Activated CD8-positive, alpha-beta T cell treated with anti-CD3 and anti-CD28 coated beads for 36 hours (primary cell): ENCODE measurements around the gene OCA2. TPM values are rescaled to one million over a fixed set of nuclear protein-coding genes. Genes with fewer than 3 reads are reported as not detected.
"Not testable (repeated sequence)": the region's sequence is repeated elsewhere in the genome, so short reads cannot be mapped to it uniquely, and the experiment has no call there.

ENCODE experiments used
- ATAC-seq: fragments of 200-7000 bp; cut with Tn5 transposase; one replicate; pipeline ENCODE4 v1.10.0; 2021; ENCODE audit warnings: mild to moderate bottlenecking, moderate library complexity
- CTCF ChIA-PET: fragments of 350-600 bp; sonication (Branson Sonifier 250); formaldehyde crosslinking; loops from one replicate; lab custom pipeline; 2021; ENCODE audit warnings: antibody characterized with exemption; lab: Charles Lee
- POLR2A ChIA-PET: fragments of 350-600 bp; sonication (Branson Sonifier 250); formaldehyde crosslinking; loops from one replicate; lab custom pipeline; 2021; ENCODE audit warnings: antibody characterized with exemption; lab: Charles Lee
- DNase-seq: peaks from one replicate; pipeline ENCODE4 v3.0.0-alpha.2; 2020
- H3K27ac Mint-ChIP-seq: one replicate; pipeline ENCODE4 v1.8.0; 2021; ENCODE audit warnings: mild to moderate bottlenecking, mixed read lengths
- H3K27me3 Mint-ChIP-seq: one replicate; pipeline ENCODE4 v1.8.0; 2021; ENCODE audit warnings: mixed read lengths
- H3K36me3 Mint-ChIP-seq: one replicate; pipeline ENCODE4 v1.8.0; 2021; ENCODE audit warnings: low read depth, mixed read lengths
- H3K4me1 Mint-ChIP-seq: one replicate; pipeline ENCODE4 v1.8.0; 2021; ENCODE audit warnings: low read depth, mixed read lengths
- H3K4me3 Mint-ChIP-seq: one replicate; pipeline ENCODE4 v1.8.0; 2021; ENCODE audit warnings: mild to moderate bottlenecking, moderate library complexity, mixed read lengths
- H3K9me3 Mint-ChIP-seq: one replicate; pipeline ENCODE4 v1.8.0; 2021; ENCODE audit warnings: mixed read lengths
- intact Hi-C: fragments of 100-400 bp; cut with micrococcal nuclease; formaldehyde crosslinking; loops from one replicate; pipeline ENCODE4 v1.10.0; 2022
- total RNA-seq, 2 experiments: library from RNA; stranded (reverse); gene quantifications; one replicate each; pipeline ENCODE4 v1.2.3, GENCODE V29; 2021
- TF ChIP-seq, protein P1 (sequence below): fragments of 200-600 bp; IDR thresholded peaks from one replicate; pipeline ENCODE4 v1.8.0; 2022; ENCODE audit warnings: antibody characterized with exemption, mild to moderate bottlenecking

OCA2 gene
- total RNA-seq, 2 experiments from 2014 or later, result not detected

DNA sequence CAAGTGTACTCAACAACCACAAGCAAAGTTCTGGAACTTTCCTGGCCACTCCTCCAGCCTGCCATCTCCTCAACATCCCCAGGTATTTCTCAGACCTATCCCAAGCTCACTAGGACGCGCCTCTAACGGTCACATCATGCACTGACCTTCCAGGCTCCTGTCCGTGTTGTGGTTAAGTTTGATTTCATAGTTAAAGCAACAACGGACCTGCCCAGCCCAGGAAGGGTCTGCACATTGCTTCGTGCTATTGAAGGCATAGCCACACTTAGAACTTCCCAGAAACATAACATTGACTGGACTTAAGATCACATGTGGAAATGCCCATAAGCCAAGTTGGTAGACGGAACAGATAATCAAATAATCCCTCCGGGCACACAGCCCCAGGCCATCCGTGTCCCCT lies 85.1 kb downstream of the OCA2 start:
- Mint-ChIP-seq H3K27me3 (no peaks in the 10 kb centered on the region), H3K36me3 (no peaks in the 10 kb centered on the region), H3K4me3 (no peak overlapping the region), H3K27ac (no peak overlapping the region), H3K9me3 (no peaks in the 10 kb centered on the region), H3K4me1 (no peaks in the 10 kb centered on the region)
- ATAC-seq, result no peak
- no peak for DNase-seq
- ChIA-PET POLR2A (no interaction called here), CTCF (no interaction called here)
- intact Hi-C loops, result no loop called here
- TF ChIP-seq, protein P1, sequence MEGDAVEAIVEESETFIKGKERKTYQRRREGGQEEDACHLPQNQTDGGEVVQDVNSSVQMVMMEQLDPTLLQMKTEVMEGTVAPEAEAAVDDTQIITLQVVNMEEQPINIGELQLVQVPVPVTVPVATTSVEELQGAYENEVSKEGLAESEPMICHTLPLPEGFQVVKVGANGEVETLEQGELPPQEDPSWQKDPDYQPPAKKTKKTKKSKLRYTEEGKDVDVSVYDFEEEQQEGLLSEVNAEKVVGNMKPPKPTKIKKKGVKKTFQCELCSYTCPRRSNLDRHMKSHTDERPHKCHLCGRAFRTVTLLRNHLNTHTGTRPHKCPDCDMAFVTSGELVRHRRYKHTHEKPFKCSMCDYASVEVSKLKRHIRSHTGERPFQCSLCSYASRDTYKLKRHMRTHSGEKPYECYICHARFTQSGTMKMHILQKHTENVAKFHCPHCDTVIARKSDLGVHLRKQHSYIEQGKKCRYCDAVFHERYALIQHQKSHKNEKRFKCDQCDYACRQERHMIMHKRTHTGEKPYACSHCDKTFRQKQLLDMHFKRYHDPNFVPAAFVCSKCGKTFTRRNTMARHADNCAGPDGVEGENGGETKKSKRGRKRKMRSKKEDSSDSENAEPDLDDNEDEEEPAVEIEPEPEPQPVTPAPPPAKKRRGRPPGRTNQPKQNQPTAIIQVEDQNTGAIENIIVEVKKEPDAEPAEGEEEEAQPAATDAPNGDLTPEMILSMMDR, result no peak

DNA sequence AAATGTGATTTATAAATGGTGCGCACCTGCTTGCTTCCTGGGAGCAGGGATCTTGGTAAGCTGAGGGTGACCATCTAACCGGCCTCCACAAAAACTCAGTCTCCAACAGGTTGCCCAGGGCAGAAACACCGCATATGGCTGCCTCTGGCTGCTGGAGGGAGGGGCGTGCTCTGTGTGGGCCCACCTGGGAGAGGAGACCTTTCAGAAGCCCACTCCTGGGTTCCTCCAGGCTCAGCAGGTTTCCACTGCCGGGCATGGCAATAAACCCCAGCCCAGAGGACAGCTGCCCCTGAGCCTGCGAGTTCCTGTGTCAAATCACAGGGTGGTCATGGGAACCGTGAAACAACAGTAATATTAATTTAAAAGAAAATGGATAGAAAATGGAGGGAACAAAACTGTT lies 85.6 kb downstream of the OCA2 start:
- intact Hi-C loops, result no loop called here
- Mint-ChIP-seq H3K4me1 (no peaks in the 10 kb centered on the region), H3K4me3 (no peak overlapping the region), H3K9me3 (no peaks in the 10 kb centered on the region), H3K27me3 (no peaks in the 10 kb centered on the region), H3K27ac (no peak overlapping the region), H3K36me3 (no peaks in the 10 kb centered on the region)
- DNase-seq (no peak), ATAC-seq (no peak)
- ChIA-PET CTCF (no interaction called here), POLR2A (no interaction called here)
- TF ChIP-seq, protein P1, result no peak

DNA sequence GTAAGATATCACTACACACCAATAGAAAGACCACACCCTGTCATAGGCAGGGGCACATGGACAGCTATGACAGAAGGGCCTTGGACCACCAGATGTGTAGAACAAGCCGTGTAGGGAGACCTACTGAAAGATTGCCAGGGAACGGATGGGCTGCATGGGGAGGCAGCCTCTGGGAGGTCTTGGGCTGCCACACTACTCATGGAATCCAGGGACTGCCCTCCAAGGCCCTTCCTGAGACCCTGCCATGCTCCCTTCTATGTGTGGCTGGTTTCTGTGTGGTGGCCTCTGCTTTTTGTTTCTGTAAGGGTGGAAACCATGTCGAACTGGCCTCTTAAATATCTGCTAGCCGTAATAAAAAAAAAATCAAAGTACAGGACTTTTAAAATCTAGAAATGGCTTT lies 86.9 kb downstream of the OCA2 start:
- H3K4me3 Mint-ChIP-seq, result no peak overlapping the region
- no peak for DNase-seq
- ChIA-PET CTCF (no interaction called here), POLR2A (no interaction called here)
- H3K4me1 Mint-ChIP-seq, result no peaks in the 10 kb centered on the region
- no peaks in the 10 kb centered on the region for H3K27me3 Mint-ChIP-seq
- intact Hi-C loops, result no loop called here
- TF ChIP-seq, protein P1, result no peak
- H3K9me3 Mint-ChIP-seq, result no peaks in the 10 kb centered on the region
- no peaks in the 10 kb centered on the region for H3K36me3 Mint-ChIP-seq
- ATAC-seq, result no peak
- no peak overlapping the region for H3K27ac Mint-ChIP-seq

DNA sequence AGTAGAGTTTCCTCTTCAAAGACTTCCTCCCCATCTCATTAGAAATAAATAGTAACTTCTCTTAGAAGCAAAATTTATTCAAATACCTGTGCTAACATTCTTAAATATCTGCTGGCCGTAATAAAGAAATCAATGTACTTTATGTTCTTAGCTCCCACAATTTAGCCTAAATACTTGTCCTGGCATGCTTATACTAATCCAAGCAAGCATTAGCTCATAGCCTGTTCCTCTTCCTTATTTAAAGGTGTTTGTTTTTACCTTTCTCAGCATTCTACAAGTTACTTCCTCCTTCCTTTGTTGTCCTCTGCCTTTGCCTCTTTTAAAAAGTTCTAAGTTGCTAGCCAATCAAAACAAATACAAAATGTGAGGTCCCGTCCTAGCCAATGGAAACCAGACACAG lies 90.9 kb downstream of the OCA2 start:
- CTCF ChIA-PET, H3K36me3 Mint-ChIP-seq, POLR2A ChIA-PET, H3K4me1 Mint-ChIP-seq, H3K9me3 Mint-ChIP-seq, H3K27ac Mint-ChIP-seq, H3K27me3 Mint-ChIP-seq, DNase-seq, ATAC-seq, H3K4me3 Mint-ChIP-seq: not testable (repeated sequence)
- intact Hi-C loops, result loop anchor here (10.0 kb wide), 1 partner anchor 63 kb away; no protein-coding TSS in a partner anchor

DNA sequence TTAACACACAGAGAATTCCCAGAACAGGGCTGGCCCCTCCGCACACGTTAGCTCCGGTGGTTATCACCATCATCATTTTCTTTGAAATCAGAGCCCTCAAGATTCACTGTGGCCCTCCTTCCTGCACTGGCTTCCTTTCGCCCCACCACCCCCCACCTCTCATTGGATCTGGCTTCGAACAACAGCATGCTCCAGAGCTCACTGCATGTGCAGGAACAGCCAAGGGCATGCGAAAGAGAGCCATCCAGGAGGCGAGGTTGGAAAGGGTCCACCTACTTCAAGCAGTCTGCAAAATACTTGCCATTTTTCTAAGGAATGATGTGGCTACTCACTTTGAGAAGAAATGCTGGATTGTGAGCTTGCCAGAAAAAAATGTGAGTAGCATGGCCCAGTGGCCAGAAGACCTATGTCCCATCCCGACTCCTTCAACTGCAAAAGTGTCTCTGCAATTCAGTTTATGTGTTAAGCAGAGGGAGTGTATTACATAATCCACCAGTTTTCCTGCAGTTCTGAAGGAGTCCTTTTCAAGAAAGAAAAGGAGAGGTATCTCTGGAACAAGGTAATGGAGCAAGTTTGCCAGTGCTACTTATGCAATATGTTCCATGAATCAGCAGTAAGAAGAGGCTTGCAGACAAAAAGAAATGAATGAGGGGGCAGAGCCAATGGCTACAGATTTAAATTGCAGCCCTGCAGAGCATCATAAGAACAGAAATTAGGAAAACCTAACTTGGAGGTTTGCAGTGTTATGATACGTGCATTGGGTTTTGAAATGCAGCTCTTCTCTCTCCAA lies 92.8 kb downstream of the OCA2 start:
- Mint-ChIP-seq H3K4me1 (no peaks in the 10 kb centered on the region), H3K27me3 (no peaks in the 10 kb centered on the region), H3K36me3 (no peaks in the 10 kb centered on the region), H3K9me3 (peaks cover 2% of the 10 kb centered on the region), H3K27ac (no peak overlapping the region), H3K4me3 (no peak overlapping the region)
- intact Hi-C loops, result loop anchor here (10.0 kb wide), 1 partner anchor 62 kb away; no protein-coding TSS in a partner anchor
- TF ChIP-seq, protein P1, result no peak
- ChIA-PET CTCF (no interaction called here), POLR2A (no interaction called here)
- DNase-seq (no peak), ATAC-seq (no peak)
